ENCODE results near the gene BRSK1. TPM values are rescaled to one million over a fixed set of nuclear protein-coding genes. Genes with fewer than 3 reads are reported as not detected.

BRSK1 gene
- total and polyA plus RNA-seq, 2 of the 13 experiments (the other 11 are each of a cell fraction or from before 2014, with no cell fraction given), result 0.18 to 1.2 TPM

DNA sequence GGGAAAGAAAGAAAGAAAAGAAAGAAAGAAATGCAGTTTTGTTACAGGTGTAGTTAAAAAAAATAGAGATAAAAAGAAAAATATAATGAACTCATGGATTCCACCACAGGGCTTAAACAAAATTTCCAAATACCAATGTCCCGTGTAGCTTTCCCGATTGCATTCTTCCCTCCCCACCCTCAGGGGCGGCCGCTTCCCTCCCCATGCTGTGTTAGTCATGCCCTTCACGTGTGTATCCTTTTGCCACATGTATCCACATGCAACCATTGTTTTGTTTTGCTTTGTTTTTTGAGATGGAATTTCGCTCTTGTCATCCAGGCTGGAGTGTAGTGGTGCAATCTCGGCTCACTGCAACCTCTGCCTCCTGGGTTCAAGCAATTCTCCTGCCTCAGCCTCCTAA is 52.3 kb downstream of the BRSK1 start:
- in situ Hi-C loops (cut with HindIII; ENCODE audit: extremely low pct_ligation_motif_present, low pct_unique_long_range_greater_than_20kb), result no loop called here

DNA sequence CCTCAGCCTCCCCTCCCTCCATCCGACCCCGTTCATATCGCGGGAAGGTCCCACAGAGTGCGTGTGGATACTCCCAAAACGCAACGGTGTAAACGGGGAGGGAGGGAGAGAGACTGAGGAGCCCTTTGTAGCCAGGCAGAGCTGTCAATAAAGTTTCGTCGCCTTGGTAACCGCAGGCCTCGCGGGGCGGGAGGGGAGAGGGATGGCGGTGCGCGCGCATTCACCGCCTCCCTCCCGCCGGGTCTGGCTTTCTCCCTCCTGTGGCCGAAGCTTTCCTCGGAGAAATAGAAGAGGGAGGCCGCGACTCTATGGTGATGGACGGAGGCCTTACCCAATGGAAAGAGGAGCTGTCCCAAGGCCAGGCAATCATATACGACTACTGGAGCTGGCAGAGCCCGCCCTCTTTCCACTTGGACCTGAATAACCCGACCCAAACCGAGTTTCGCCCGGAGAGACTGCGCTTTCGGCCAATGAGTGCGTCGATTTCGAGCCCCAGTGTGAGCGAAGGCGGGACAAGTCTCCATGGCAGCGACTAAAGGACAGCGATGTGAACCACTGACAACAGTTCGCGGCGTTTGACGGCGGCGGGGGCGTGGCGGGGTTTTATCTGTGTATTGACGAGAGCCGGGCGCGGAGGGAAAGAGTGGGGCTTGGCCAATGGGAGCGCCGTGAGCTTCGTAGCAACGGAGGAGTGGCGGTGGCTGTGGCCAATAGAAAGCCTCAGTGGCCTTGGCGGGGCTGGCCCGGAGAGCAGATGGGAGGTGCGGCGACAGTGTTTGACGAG is 55.5 kb downstream of the BRSK1 start, which contains the start of gene KMT5C:
KMT5C (plus strand) TSS at position 772 of the 784 bp plus-strand sequence. CDS start 2,061 bp downstream, outside the sequence.
- no TSS peak for BruUV-seq (replicated peaks)
- peak within 1 kb of the TSS; percentile 97 for H3K4me2 ChIP-seq (ENCODE audit: low read depth, low read length)
- H4K20me1 ChIP-seq (ENCODE audit: insufficient read depth, low read length), result peaks cover 3% of the 10 kb centered on the region; the same call in 1 of the 2 replicates
- H2AFZ ChIP-seq (ENCODE audit: low read length), result peak within 1 kb of the TSS; percentile 20
- peak within 1 kb of the TSS; percentile 86 for H3K27ac ChIP-seq (ENCODE audit: extremely low read length, insufficient read depth, low read length)
- peaks cover 5% of the 10 kb centered on the region for H3K79me2 ChIP-seq (ENCODE audit: insufficient read depth, low read length)
- in situ Hi-C loops (cut with HindIII; ENCODE audit: extremely low pct_ligation_motif_present, low pct_unique_long_range_greater_than_20kb), result no loop called here
- peak within 1 kb of the TSS; percentile 82 to 99 (median 91) for H3K4me3 ChIP-seq (replicated peaks in 1 of 3; ENCODE audit: insufficient read depth in 1 of 3, low read depth in 2 of 3, low read length in 3 of 3)
- ATAC-seq (peak; percentile 91), FAIRE-seq (peak; percentile 100), DNase-seq (ENCODE audit: low spot score) (peak; percentile 100)
- intact Hi-C loops (cut with micrococcal nuclease; ENCODE audit: unreplicated experiment), result loop anchor here (1.0 to 5.0 kb wide), 2 partner anchors 38 to 773 kb away; no protein-coding TSS in a partner anchor
- ChIA-PET POLR2A (interaction anchor here (0.6 to 2.0 kb wide), 34 partner anchors 9 to 315 kb away, joined by 3 to 20 read pairs (median 4); partner anchors contain the start of genes DNAAF3, GARIN5B, HSPBP1 and ISOC2), CTCF (ENCODE audit: low intra/inter-chr PET ratio, low total read pairs) (interaction anchor here (1.1 kb wide), 1 partner anchor 38 kb away, joined by 3 read pairs; no protein-coding TSS in a partner anchor)
- H3K4me1 ChIP-seq (ENCODE audit: insufficient read depth, low read length), result peaks cover 30% of the 10 kb centered on the region
- no peaks in the 10 kb centered on the region for H3K9me3 ChIP-seq (ENCODE audit: low read length)
- under 1% methylated on average over 42 of the region's 63 CpGs for WGBS (ENCODE audit: low lambda C conversion rate)
- H3K9ac ChIP-seq (ENCODE audit: insufficient read depth, low read depth, low read length), result peak within 1 kb of the TSS; percentile 95
- no peaks in the 10 kb centered on the region; a peak in 1 of 5 replicates for H3K27me3 ChIP-seq (ENCODE audit: control insufficient read depth in 1 of 2, insufficient read depth in 2 of 2, low read length in 2 of 2)
- peaks cover 2 to 7% of the 10 kb centered on the region in 2 experiments; a peak in 3 of 5 replicates for H3K36me3 ChIP-seq (replicated peaks in 1 of 2; ENCODE audit: control insufficient read depth in 1 of 2, insufficient read depth in 2 of 2, low read length in 2 of 2)
- TF ChIP-seq RFXAP (CRISPR knock-in tag; IDR thresholded peaks at IDR 0.05; ENCODE audit: borderline replicate concordance), result peak; percentile 95
- TF ChIP-seq, protein P1, sequence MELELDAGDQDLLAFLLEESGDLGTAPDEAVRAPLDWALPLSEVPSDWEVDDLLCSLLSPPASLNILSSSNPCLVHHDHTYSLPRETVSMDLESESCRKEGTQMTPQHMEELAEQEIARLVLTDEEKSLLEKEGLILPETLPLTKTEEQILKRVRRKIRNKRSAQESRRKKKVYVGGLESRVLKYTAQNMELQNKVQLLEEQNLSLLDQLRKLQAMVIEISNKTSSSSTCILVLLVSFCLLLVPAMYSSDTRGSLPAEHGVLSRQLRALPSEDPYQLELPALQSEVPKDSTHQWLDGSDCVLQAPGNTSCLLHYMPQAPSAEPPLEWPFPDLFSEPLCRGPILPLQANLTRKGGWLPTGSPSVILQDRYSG (CRISPR knock-in tag; IDR thresholded peaks at IDR 0.05), result no peak
- TF ChIP-seq, protein P2, sequence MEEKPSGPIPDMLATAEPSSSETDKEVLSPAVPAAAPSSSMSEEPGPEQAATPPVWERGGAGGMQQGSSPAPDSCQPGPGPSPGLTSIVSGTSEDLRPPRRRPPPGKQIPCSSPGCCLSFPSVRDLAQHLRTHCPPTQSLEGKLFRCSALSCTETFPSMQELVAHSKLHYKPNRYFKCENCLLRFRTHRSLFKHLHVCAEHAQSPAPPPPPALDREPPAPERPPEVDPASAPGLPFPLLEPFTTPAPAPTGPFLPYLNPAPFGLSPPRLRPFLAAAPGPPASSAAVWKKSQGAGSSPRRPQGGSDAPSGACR (CRISPR knock-in tag; IDR thresholded peaks at IDR 0.05), result 0 out of 2 replicates have a peak, but pooled peaks have one; percentile 67
- TF ChIP-seq U2AF2 (IDR thresholded peaks at IDR 0.05; ENCODE audit: low read depth, low read length), result 0 out of 2 replicates have a peak, but pooled peaks have one; percentile 61
- TF ChIP-seq GATAD2A (CRISPR knock-in tag; IDR thresholded peaks at IDR 0.05), result peak; percentile 10; the same call in 1 of the 2 replicates

More for the DNA sequence above, 52.3 kb downstream of the BRSK1 start:
- POLR2A ChIA-PET, result no interaction called here
- peak; percentile 61 for TF ChIP-seq BHLHE40 (IDR thresholded peaks at IDR 0.05; ENCODE audit: low read length)
- TF ChIP-seq ZFX (CRISPR knock-in tag; IDR thresholded peaks at IDR 0.05; ENCODE audit: low read depth), result no peak
- no peak for TF ChIP-seq CHCHD3 (CRISPR knock-in tag; IDR thresholded peaks at IDR 0.05)
- TF ChIP-seq SOX5 (CRISPR knock-in tag; IDR thresholded peaks at IDR 0.05; ENCODE audit: borderline replicate concordance), result peak; percentile 54; the same call in 1 of the 2 replicates
- no peak for TF ChIP-seq KMT2A (CRISPR knock-in tag; IDR thresholded peaks at IDR 0.05)
- TF ChIP-seq, protein P3, sequence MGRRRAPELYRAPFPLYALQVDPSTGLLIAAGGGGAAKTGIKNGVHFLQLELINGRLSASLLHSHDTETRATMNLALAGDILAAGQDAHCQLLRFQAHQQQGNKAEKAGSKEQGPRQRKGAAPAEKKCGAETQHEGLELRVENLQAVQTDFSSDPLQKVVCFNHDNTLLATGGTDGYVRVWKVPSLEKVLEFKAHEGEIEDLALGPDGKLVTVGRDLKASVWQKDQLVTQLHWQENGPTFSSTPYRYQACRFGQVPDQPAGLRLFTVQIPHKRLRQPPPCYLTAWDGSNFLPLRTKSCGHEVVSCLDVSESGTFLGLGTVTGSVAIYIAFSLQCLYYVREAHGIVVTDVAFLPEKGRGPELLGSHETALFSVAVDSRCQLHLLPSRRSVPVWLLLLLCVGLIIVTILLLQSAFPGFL (CRISPR knock-in tag; IDR thresholded peaks at IDR 0.05), result no peak
- no peak for ATAC-seq
- Histone ChIP-seq H3K27me3 (ENCODE audit: control insufficient read depth in 1 of 2, insufficient read depth in 2 of 2, low read length in 2 of 2) (no peaks in the 10 kb centered on the region; a peak in 1 of 5 replicates), H3K27ac (ENCODE audit: extremely low read length, insufficient read depth, low read length) (no peak overlapping the region), H3K4me1 (ENCODE audit: insufficient read depth, low read length) (peaks cover 47% of the 10 kb centered on the region), H3K4me2 (ENCODE audit: low read depth, low read length) (no peak overlapping the region), H3K36me3 (replicated peaks in 1 of 2; ENCODE audit: control insufficient read depth in 1 of 2, insufficient read depth in 2 of 2, low read length in 2 of 2) (no peaks in the 10 kb centered on the region), H3K9me3 (ENCODE audit: low read length) (no peaks in the 10 kb centered on the region), H4K20me1 (ENCODE audit: insufficient read depth, low read length) (no peaks in the 10 kb centered on the region), H3K4me3 (replicated peaks in 1 of 3; ENCODE audit: insufficient read depth in 1 of 3, low read depth in 2 of 3, low read length in 3 of 3) (no peak overlapping the region), H3K79me2 (ENCODE audit: insufficient read depth, low read length) (peaks cover 5% of the 10 kb centered on the region), H3K9ac (ENCODE audit: insufficient read depth, low read depth, low read length) (no peak overlapping the region), H2AFZ (ENCODE audit: low read length) (no peak overlapping the region)
- no peak for DNase-seq (ENCODE audit: low spot score)
- 23% methylated on average over 7 of the region's 7 CpGs for WGBS (ENCODE audit: low lambda C conversion rate)
- CTCF ChIA-PET (ENCODE audit: low intra/inter-chr PET ratio, low total read pairs), result no interaction called here
- intact Hi-C loops (cut with micrococcal nuclease; ENCODE audit: unreplicated experiment), result loop anchor here (5.0 kb wide), 1 partner anchor 776 kb away; no protein-coding TSS in a partner anchor
- no TSS peak for BruUV-seq (replicated peaks)
- no peak for FAIRE-seq
